Stimulated activated CD8-positive, alpha-beta memory T cell treated with anti-CD3 and anti-CD28 coated beads, Interleukin-7, amount 100 ng/mL, for 4 hours (primary cell): ENCODE measurements around the gene HTRA2.

Experiments
- DNase-seq, 2 donors: peaks; one replicate each; pipeline ENCODE4 v3.0.0-alpha.2; 2020; ENCODE audit warnings: low read depth in 2 of 2

Gene HTRA2

DNA sequence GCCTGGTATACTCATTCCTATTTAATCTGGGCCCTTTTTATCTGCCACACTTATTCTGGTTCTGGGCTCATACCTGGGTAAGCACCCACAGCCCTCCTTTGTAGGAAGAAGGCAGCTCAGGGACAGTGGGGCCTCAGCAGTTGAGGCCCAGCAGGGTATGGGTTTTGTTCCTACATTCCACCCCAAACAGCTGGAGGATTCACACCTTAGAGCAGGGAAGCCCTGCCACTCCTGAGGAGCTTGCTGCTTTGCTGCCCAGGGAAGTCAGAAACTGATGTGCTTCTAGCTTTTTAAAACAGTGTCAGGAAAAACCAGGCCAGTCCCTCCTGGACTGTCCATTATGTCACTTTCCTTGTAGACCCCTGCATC lies 29.2 kb upstream of the HTRA2 start:
- no peak for DNase-seq

DNA sequence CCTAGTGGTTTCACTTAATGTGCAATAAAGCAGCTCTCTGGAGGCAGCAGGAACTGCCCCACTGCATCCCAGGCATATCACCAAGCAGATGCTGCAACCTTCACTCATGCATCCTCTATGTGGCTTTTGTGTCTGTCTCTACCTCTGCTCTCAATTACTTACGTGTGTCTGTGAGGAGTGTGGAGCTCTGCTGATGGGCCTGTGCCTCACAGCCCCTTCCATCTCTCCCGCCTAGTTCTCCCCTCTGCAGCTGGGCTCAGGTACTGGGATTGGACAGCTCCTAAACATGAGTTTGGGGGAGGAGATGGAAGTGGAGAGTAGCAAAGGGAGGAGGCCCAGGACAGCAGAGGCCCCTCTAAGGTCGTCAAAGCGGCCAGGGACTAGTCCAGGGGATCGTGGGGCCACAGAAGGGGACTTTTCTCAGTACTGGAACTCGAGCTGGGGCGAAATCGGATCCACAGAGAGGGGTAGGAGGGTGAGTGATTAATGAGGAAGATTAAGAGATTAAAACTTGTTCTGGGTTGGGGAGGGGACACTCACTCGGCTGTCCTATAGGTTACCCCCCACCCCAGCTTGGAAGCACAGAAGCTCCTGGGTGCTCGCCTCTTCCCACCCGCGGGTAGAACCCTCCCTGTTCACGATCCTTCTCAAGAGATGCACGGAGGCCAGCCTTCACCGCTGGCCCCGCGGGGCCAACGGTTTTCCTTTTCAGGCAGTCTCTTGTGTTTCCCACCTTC lies 28.2 kb upstream of the HTRA2 start:
- no peak for DNase-seq

DNA sequence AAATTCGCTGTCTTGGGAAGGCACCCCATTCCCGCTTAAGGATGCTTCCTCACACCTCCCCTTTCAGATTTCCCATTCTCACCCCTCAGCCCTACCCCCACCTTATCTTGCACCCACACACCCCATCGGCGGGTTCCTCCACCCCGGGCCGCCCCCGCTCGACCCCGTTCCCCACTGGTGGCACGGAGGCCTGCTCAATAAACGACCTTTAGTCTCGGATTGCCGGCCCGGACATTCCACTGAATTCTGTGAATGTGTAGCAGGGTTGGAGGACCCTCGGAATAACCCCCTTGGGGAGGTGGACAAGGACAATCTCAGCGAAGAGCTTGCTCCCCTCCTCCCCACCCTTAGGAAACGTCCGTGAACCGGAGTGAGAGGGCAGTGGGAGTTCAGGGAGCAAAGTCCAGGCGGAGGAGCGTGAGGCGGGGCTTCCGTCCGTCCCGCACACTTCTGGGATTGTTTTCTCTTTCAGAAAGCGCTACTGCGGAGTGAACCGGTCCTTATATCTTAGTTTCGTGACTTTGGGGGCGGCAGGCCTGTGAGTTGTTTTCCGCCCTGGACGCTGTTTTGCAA lies 27.5 kb upstream of the HTRA2 start:
- no peak for DNase-seq

DNA sequence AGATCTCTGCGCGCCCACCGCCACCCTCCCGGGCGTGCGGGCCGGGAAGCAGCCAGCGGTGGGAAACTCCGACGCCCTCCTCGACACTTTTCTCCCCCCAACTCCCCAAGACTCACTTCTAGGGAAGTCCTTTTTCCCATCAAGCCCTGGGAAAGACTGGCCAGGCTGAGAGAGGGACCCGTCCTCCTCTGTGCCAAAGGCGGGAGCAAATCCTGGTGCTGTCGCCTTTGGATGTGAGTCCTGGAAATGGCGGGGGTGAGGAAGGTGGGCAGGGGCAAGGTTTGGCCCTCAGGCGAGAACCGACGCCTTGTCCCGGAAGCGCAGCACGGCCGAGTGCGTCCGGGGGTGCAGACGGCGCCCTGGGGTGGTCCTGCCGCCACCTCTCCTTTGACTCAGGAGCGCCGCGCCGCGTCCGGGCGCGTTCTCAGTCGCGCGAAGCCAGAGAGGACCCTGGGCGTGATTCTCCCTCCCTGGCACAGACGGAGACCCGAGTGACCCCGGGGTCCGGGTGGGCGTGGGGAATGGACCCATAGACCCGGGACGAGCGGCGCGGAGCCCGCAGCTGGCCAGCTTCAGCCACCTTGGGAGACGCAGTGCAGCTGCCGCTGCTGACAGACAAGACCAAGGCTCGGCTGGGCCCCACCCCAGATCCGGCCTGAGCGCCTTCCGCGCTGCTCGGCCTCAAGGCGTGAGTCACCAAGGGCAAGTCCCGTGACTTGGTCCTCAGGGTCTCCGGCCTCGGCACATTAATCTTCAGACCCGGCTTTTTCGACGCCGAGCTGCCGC lies 26.8 kb upstream of the HTRA2 start:
- DNase-seq, result peak in 1 of 2 donors; percentile 46

DNA sequence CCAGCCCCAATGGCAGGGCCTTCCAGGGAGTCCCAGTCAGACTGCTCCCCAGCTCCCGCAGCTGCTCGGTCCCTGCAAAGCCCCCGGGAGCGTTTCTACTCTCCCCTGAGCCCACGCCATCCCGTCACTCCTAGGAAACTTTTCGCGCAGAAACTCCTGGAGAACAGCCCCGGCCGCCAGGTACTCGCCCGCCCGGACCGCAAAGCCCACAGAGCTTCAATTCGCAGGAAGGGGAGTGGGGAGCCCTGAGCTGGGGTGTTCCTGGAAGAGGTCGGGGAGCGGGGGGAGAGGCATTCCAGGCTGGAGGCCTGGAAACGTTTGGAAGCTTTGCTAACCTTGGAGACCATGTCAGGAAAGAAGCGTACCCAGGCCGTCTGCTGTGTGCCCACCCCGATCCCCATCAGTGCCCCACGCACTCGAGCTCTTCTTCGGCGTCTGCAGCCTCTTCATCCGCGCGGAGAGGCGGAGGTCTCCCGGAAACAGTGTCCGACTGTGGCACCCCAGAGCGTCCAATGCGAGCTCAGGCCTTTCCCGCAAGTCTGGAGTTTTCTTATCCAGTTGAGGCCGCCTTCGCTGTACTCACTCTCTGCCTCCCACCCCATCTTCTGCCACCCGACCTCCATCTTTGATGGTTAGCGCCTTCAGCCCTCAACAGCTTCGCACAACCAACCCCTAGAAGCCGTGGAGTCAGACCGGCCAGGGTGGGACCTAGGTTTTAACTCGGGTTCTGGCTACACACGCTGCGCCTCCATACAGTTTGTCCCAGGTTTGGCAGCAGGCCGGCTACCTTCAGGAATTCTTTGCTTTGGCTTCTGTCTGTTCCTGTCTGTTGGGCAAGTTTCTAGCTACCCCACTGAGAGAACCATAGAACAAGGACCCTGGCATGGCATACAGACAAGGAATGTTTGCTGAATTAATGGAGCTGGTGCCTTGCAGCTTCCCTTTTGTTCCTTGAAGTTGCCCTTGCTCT lies 25.9 kb upstream of the HTRA2 start:
- DNase-seq, result no peak

DNA sequence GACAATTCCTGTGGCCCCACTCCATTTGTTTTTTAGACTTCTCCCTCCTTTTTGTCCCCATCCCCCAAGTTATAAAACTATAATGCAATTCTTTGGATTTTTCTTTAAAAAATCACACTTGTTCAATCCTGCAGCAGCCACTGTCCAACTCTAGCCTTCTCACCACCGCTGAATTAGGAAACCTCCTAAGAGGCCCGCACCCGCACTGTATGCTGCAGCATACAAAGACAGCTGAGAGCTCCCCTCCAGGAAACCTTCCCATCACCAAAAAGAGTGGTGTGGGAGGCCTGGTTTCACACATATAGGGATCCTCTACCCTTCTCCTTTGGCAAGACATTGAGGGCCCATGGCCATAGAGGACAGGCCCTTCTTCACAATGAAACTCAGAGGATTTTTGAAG lies 25.1 kb upstream of the HTRA2 start:
- DNase-seq, result no peak

DNA sequence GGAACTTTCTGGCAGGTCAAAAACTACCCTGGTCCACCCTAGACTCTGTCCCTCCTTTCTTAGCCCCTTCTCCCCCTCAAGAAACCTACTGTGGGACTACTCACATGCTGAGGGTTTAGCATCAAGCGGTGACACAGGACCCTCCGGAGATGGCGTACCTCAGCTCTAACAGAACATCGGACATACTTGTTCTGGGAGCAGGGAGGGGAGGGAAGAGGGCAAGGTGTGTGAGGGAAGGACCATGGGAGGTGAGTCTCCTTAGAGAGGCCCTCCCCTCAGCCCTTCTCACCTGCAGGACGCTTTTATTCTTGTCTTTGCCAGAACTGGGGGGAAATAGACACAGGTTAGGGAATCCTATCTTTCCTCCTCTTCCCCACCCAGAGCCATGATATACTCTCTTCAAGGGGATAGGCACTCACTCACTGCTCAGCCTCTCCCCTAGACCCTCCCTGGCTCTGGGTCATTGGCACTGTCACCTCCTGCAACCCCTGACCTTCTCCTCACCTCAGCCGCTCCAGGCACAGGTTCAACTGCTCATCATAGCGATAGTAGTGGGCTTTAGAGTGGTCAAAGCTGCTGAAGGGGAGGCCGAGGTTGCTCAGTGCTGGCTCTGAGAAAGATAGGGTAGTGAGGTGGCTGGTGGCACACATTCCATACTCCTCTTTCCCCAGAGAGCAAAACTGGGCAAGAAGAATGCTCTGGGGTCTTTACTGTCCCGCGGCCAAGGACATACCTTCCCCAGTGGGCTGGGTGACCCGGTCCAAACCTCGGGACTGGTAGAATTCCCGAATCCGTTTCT lies 24.1 kb upstream of the HTRA2 start:
- DNase-seq, result no peak

DNA sequence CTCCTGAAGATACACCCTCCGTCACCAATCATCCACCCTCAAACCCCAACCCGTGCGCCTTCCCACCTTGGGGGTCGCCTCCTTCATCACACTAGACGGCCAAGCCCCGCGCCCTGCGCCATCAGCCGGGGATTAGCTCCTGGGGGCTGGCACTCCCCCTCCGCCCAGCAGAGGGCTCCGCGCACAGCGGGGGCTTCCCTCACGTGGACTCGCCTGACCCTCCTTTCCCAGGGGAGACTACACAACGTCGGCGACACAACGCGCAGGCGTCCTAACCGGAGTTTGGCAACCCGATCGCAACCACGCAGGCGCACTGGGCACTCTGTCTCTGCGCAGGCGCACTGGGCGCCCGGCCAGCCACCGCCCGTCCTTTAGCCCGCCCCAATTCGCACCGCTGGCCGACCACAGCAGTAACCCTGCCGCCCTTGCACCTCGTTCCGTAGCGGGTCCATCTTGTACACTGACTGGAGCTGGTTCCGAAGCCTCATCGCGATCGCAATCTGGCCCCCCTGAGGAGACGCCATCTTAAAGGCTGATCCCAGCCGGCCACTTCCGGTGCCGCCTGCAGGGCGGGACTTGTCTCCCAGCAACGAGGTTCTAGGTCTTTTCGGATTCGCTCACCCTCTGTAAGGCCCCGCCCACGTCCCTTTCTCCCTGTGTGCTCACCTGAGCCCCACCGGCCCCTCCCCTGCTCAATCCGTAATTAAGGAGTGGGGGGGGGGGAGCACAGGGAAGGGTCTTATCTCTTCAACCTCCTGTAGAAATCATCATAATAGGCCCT lies 22.4 kb upstream of the HTRA2 start, which contains the start of gene PCGF1:
Gene PCGF1, minus strand, starts transcription at position 551 of the 781 bp plus-strand sequence. Its CDS starts 27 bp downstream, at position 524.
- DNase-seq, result peak; percentile 98

DNA sequence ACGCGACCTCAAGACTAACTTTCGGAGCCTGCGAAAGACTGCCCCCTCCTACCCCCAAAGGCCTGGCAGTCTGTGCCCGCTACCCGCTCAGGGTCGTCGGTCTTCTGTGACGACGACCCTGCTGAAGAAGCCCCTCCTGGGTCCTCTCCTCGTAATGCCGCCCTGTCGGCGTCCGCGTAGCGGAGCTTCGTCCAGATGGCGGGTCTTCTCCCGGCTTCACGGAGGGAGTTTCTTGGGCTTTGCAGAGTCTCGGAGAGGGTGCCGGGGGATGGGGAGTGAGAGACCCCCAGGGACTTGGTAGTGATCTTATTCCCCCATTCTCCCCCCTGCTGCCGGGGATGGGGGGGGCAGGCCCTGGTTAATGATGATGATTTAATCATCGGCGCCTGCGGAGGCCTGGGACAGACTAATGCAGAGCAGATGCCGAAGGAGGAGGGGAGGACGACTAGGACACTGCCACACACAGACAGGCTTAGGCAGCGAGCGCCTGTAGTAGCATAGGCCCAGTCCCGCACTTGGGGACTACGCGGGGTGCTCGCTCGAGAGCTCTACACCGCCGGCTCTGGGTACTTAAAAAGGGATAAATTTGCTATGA lies 21.7 kb upstream of the HTRA2 start:
- DNase-seq, result no peak

DNA sequence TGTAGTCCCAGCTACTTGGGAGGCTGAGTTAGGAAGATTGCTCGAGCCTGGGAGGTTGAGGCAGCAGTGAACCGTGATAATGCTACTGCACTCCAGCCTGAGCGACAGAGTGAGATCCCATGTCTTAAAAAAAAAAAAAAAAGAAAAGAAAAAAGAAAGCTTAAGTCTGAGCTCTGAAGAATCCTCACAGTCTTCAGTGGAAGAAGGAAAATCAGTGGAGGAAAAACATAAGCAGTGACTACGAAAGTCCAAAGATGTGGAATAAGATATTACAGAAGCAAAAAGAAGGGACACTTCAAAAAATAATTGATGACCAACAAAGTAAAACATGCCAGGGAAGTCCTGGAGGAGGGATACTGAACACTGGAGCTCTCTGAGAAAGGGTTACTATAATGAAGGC lies 19.5 kb upstream of the HTRA2 start:
- no peak for DNase-seq

DNA sequence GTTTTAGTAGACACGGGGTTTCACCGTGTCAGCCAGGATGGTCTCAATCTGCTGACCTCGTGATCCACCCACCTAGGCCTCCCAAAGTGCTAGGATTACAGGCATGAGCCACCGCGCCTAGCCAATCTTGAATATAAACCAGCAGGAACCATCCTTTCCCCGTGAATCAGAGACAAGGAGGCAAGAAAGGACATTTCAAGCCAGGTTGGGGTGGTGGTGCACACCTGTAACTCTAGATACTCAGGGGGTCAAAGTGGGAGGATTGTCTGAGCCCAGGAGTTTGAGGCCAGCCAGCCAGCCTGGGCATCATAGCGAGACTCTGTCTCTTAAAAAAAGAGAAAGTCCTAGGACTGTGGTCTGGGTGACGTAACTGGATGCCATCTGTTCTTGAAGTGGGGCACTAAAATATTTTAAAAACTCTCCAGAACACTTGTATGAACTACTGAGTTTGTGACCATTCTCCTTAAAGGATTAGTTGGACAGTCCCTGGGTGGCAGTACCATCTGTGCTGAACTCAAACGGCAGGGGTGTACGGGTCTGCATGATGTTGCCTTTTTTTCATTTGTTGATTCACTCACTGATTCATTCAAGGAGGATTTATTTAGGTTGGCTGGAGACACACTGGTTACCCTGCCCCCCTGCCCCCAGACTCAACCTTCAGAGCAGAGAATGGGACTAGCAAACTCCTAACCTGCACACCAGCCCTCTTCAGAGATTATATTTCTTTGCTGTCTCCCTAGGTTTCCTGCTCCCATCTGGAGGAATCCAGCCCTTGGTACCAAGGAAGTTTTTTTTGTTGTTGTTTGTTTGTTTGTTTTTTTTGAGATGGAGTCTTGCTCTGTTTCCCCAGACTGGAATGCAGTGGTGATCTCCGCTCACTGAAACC lies 18.4 kb upstream of the HTRA2 start:
- no peak for DNase-seq

DNA sequence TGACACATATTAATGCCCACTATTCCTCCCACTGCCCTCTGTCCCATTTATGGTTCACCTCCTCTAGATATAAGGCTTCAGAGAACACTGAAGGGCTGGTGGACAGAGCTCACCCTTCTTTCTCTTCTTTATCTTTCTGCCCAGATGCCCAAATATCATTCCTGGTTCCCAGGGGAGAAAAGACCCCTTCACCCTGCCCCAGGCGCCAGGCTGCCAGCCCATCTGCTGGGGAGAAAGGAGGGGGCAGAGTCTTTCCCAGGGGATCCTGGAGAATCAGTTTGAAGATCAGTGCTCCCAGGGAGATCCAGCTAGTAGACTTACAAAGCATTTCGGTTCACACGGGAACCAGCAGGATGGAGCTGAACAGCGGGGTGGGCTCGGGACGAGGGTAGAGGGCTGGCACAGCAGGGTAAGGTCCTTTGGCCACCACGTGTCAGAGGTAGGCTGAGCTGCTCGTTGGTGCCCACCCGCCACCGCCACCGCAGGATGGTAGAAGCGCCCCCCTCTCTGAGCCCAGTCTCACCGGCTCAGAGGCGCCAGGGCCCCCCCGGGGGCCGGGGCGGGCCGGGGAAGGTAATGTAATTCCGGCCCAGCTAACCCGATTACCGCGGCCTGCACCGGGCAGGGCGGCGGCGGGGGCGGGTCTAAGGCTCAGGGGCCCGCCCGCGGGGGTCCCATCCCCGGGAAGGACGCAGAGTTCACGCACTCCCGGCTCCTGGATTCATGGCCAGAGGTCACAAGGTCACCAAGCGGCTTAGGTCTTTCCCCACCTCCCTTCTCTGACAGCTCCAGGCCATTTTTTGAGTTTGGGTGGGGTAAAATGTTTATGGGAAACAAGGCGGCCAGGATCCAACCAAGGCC lies 16.8 kb upstream of the HTRA2 start:
- no peak for DNase-seq

DNA sequence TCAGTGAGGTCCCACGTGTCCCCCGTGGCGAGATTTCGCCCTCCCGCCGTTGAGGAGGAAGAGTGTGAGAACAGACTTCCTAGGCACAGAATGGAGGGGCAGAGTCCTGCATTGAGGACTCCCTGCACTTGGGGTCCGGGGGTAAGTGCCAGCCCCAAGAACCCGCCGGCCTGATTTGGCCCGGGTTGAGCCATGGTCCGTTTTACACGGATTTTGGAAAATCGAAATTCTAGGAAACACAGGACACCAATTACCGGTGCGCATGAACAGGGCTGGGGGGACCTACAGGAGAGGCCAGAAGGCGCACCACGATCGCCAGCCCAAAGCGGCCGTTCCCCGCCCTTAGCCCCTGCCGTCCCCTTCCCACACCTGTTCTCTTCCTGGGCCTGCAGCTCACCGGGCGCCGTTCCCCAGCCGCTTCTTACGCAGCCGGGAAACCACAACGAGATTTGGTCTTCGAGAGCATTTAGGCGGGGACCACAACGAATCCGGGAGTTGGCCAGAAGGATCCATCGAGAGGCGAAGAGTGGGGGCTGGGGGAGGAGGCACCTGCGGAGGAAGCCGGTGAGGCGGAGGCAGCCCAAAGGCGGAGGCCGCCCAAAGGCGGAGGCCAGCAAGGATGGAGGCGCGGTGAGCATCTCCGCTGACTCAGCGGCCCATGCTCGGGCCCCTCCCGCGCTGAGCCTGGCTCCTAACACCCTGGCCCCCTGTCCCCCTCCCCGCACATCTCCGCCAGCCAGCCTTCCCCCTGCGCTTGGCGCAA lies 15.9 kb upstream of the HTRA2 start:
- DNase-seq, result no peak

DNA sequence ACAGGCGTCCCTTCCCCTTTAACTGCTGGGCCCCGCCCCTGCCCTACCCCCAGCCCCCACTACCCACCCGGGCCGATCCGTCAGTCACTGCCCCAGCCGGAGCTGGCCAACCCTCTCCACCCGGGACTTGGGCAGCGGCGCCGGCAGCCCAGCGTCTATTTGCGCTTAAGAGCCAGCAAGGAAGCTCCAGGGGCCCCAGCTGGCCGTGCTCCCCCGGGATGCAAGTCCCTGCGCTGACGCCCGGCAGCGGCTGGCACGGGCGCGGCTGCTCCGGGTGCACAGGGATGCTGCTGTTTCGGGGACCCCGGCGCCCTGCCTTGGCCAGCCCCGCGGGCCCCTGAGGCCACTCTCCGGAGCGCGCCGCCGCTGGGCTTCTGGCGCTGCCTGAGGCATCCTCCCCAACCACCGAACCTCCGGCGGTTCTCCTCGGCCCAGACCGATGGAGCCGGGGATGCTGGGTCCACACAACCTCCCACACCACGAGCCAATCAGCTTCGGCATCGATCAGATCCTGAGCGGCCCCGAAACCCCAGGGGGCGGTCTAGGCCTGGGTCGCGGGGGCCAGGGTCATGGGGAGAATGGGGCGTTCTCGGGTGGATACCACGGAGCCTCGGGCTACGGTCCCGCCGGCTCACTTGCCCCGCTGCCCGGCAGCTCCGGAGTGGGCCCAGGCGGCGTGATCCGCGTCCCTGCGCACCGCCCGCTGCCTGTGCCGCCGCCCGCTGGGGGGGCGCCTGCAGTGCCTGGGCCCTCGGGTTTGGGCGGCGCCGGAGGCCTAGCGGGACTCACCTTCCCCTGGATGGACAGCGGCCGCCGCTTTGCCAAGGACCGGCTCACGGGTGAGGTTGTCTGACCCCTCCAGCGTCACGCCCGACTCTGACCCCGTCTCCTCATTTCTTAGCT lies 15.1 kb upstream of the HTRA2 start, which contains the start of gene TLX2:
Gene TLX2, plus strand, starts transcription at position 83 of the 903 bp plus-strand sequence. Its CDS starts 357 bp downstream, at position 440.
- no peak for DNase-seq

DNA sequence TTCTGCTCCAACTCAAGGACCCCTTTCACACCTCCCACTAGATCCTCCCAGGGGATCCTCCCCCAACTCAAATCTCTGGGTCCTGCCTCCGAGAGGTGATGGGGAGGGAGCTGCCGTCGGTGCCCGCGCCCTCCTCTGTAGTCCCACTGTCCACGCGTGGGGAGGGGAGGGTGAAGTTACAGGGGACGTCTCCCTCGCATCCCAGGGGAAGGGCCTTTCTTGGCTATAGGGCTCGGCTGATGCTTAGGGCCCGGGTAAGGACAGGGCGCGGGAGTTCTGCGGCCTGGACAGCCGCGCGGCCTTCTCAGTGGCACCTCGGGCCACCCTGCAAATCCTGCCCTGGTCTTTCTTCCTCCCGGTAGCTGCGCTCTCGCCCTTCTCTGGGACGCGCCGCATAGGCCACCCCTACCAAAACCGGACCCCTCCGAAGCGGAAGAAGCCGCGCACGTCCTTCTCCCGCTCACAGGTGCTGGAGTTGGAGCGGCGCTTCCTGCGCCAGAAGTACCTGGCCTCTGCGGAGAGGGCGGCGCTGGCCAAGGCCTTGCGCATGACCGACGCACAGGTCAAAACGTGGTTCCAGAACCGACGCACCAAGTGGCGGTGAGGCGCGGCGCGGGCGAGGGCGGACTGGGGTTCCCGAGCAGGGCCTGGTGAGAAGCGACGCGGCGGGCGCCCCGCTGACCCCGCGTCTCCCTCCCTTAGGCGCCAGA lies 14.3 kb upstream of the HTRA2 start:
- DNase-seq, result no peak
